Astrocyte (in vitro differentiated cells and primary cell): ENCODE results near the gene SYCN. TPM values are rescaled to one million over a fixed set of nuclear protein-coding genes. Genes with fewer than 3 reads are reported as not detected.

Experiments
- DNase-seq: peaks from one replicate; pipeline ENCODE4 v3.0.0-alpha.2; 2010; ENCODE audit warnings: low read depth
- FAIRE-seq: peaks from 2 replicates; lab custom pipeline; 2011; peaks lifted over from hg19 to GRCh38; lab: Jason Lieb, UNC
- H2AFZ ChIP-seq: 2 replicates; pipeline ENCODE4 v1.6.0; 2012; ENCODE audit warnings: low read depth, low read length, inconsistent platforms
- H3K27ac ChIP-seq: 2 replicates; pipeline ENCODE4 v1.5.1; 2011; ENCODE audit warnings: low read depth, low read length, inconsistent platforms
- H3K27me3 ChIP-seq: 2 replicates; pipeline ENCODE4 v1.6.0; 2011; ENCODE audit warnings: low read length, inconsistent platforms; ENCODE audit not compliant: insufficient read depth
- H3K36me3 ChIP-seq: 2 replicates; pipeline ENCODE4 v1.5.1; 2011; ENCODE audit warnings: low read length, inconsistent platforms; ENCODE audit not compliant: insufficient read depth
- H3K4me1 ChIP-seq: 2 replicates; pipeline ENCODE4 v1.5.1; 2011; ENCODE audit warnings: low read length, inconsistent platforms; ENCODE audit not compliant: insufficient read depth
- H3K4me2 ChIP-seq: 2 replicates; pipeline ENCODE4 v1.6.0; 2012; ENCODE audit warnings: low read length, inconsistent platforms
- H3K4me3 ChIP-seq: 2 replicates; pipeline ENCODE4 v1.5.1; 2011; ENCODE audit warnings: low read depth, mild to moderate bottlenecking, low read length, inconsistent platforms; ENCODE audit not compliant: insufficient read depth
- H3K79me2 ChIP-seq: 2 replicates; pipeline ENCODE4 v1.6.0; 2012; ENCODE audit warnings: mild to moderate bottlenecking, low read length, inconsistent platforms; ENCODE audit not compliant: insufficient read depth
- H3K9ac ChIP-seq: 2 replicates; pipeline ENCODE4 v1.6.0; 2012; ENCODE audit warnings: mild to moderate bottlenecking, low read length, inconsistent platforms
- H3K9me3 ChIP-seq: 2 replicates; pipeline ENCODE4 v1.5.1; 2012; ENCODE audit warnings: low read depth, mild to moderate bottlenecking, low read length, inconsistent platforms; ENCODE audit not compliant: insufficient read depth
- H4K20me1 ChIP-seq: 2 replicates; pipeline ENCODE4 v1.6.0; 2012; ENCODE audit warnings: low read length, inconsistent platforms; ENCODE audit not compliant: insufficient read depth
- H3K27ac Mint-ChIP-seq: one replicate; pipeline ENCODE4 v1.8.0; 2021; ENCODE audit warnings: mild to moderate bottlenecking, mixed read lengths; ENCODE audit not compliant: unreplicated experiment
- H3K27me3 Mint-ChIP-seq: one replicate; pipeline ENCODE4 v1.8.0; 2021; ENCODE audit warnings: low read depth, mixed read lengths; ENCODE audit not compliant: unreplicated experiment
- H3K36me3 Mint-ChIP-seq: one replicate; pipeline ENCODE4 v1.8.0; 2021; ENCODE audit warnings: low read depth, mixed read lengths; ENCODE audit not compliant: unreplicated experiment
- H3K4me1 Mint-ChIP-seq: one replicate; pipeline ENCODE4 v1.8.0; 2021; ENCODE audit warnings: low read depth, mixed read lengths; ENCODE audit not compliant: unreplicated experiment
- H3K4me3 Mint-ChIP-seq: one replicate; pipeline ENCODE4 v1.8.0; 2021; ENCODE audit warnings: mild to moderate bottlenecking, moderate library complexity, mixed read lengths; ENCODE audit not compliant: unreplicated experiment
- H3K9me3 Mint-ChIP-seq: one replicate; pipeline ENCODE4 v1.8.0; 2021; ENCODE audit warnings: mild to moderate bottlenecking, mixed read lengths; ENCODE audit not compliant: unreplicated experiment
- EZH2 ChIP-seq: IDR thresholded peaks from 2 replicates; pipeline ENCODE4 v1.6.1; 2012; ENCODE audit warnings: mild to moderate bottlenecking, low read length, inconsistent platforms; ENCODE audit not compliant: insufficient read depth
- total RNA-seq: library from RNA; stranded (reverse); gene quantifications from 2 replicates; pipeline ENCODE4 v1.2.1, GENCODE V29; 2021
- TF ChIP-seq, protein P1 (sequence below): IDR thresholded peaks from 2 replicates; pipeline ENCODE4 v1.5.1; 2011; ENCODE audit warnings: low read depth, mild to moderate bottlenecking, inconsistent platforms, low read length, moderate library complexity; ENCODE audit not compliant: insufficient read depth

SYCN gene
- total RNA-seq, 1 donor from 2014 or later, result not detected

DNA sequence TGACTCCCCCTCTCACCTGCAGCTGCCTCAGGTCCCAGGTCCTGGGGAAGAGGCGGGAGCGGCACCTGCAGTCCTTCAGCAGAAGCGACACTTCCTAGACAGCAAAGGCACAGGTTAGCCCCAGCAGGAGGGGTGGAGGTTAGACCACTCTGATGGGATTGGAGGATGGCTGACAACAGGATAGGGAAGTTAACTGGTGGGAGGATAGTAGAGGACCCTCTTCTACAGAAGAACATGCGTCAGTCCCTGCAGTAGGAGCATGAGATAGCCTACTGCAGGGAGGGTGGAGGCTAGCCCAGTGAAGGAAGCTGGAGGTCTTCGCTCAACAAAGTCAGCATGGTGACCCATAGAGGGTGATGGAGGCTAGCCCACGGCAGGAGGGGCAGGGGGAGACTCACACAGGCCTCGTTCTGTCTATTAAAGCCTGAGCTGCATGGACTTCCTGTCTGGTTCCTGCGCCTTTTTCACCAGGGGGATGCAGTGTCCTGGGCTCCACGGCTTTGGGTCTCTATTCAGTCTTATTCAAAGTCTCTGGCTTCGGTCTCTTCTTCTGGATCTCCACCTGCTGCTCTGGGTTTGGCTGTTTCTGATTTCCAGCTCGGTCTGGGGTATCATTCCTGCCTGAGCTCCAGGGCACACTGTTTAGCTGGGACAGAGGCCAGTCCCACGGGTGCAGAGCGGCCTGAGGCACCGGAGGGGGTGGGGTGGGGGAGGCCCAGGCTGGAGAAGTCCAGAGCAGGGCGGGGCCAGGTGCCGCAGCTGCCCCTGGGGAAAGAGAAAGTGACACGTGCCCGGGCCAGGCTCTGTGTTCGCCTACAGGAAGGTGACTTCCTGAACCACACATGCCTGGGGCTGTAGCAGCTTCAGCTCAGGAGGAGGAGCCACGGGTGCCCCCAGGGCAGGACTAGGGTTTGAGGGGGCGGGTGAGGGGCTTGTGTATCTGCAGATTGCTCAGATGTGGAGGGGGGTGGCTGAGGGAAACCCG is 33.4 kb upstream of the SYCN start:
- Histone ChIP-seq H3K4me1 (no peaks in the 10 kb centered on the region), H3K4me3 (no peak overlapping the region), H3K4me2 (no peak overlapping the region), H3K9me3 (no peaks in the 10 kb centered on the region), H4K20me1 (no peaks in the 10 kb centered on the region), H2AFZ (no peak overlapping the region), H3K27me3 (peaks cover 6% of the 10 kb centered on the region), H3K36me3 (no peaks in the 10 kb centered on the region), H3K79me2 (no peaks in the 10 kb centered on the region), H3K9ac (no peak overlapping the region), H3K27ac (no peak overlapping the region)
- TF ChIP-seq, protein P1, sequence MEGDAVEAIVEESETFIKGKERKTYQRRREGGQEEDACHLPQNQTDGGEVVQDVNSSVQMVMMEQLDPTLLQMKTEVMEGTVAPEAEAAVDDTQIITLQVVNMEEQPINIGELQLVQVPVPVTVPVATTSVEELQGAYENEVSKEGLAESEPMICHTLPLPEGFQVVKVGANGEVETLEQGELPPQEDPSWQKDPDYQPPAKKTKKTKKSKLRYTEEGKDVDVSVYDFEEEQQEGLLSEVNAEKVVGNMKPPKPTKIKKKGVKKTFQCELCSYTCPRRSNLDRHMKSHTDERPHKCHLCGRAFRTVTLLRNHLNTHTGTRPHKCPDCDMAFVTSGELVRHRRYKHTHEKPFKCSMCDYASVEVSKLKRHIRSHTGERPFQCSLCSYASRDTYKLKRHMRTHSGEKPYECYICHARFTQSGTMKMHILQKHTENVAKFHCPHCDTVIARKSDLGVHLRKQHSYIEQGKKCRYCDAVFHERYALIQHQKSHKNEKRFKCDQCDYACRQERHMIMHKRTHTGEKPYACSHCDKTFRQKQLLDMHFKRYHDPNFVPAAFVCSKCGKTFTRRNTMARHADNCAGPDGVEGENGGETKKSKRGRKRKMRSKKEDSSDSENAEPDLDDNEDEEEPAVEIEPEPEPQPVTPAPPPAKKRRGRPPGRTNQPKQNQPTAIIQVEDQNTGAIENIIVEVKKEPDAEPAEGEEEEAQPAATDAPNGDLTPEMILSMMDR, result no peak
- no peak for TF ChIP-seq EZH2
- FAIRE-seq (no peak), DNase-seq (no peak)
- H3K27ac Mint-ChIP-seq, result no peak overlapping the region
- H3K36me3 Mint-ChIP-seq, result no peaks in the 10 kb centered on the region
- H3K9me3 Mint-ChIP-seq, result no peaks in the 10 kb centered on the region
- H3K4me3 Mint-ChIP-seq, result no peak overlapping the region
- H3K27me3 Mint-ChIP-seq, result peaks cover 59% of the 10 kb centered on the region
- H3K4me1 Mint-ChIP-seq, result no peaks in the 10 kb centered on the region

DNA sequence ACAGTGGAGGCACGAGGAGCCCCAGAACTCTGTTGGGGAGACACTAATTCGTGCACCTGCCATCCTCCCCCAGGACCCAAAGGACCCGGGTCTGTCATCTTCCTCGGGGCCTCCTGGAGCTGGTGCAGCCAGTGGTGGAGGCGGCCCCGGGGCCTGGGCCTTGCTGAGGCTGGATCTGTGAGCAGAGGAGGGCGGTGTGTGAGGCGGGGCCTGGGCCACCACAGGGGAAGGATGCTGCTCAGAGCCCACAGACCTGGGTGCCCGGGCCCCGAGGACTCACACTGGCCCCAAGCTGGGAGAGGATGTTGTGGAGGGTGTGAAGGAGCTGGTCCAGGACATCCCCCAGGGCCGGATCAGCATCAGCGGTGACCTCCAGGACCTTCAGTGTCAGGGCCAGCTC is 32.5 kb upstream of the SYCN start:
- no peak overlapping the region for H3K27ac Mint-ChIP-seq
- no peak overlapping the region for H3K4me3 ChIP-seq
- H3K9me3 Mint-ChIP-seq, result no peaks in the 10 kb centered on the region
- H3K9me3 ChIP-seq, result no peaks in the 10 kb centered on the region
- peaks cover 62% of the 10 kb centered on the region for H3K27me3 Mint-ChIP-seq
- no peak overlapping the region for H3K27ac ChIP-seq
- H3K27me3 ChIP-seq, result peaks cover 6% of the 10 kb centered on the region
- FAIRE-seq (no peak), DNase-seq (no peak)
- no peak overlapping the region for H3K4me3 Mint-ChIP-seq
- no peaks in the 10 kb centered on the region for H3K4me1 Mint-ChIP-seq
- H2AFZ ChIP-seq, result no peak overlapping the region
- H3K9ac ChIP-seq, result no peak overlapping the region
- H3K36me3 Mint-ChIP-seq, result no peaks in the 10 kb centered on the region
- H3K36me3 ChIP-seq, result no peaks in the 10 kb centered on the region
- no peaks in the 10 kb centered on the region for H3K79me2 ChIP-seq
- TF ChIP-seq EZH2, result no peak
- H3K4me1 ChIP-seq, result no peaks in the 10 kb centered on the region
- H4K20me1 ChIP-seq, result no peaks in the 10 kb centered on the region
- no peak overlapping the region for H3K4me2 ChIP-seq

DNA sequence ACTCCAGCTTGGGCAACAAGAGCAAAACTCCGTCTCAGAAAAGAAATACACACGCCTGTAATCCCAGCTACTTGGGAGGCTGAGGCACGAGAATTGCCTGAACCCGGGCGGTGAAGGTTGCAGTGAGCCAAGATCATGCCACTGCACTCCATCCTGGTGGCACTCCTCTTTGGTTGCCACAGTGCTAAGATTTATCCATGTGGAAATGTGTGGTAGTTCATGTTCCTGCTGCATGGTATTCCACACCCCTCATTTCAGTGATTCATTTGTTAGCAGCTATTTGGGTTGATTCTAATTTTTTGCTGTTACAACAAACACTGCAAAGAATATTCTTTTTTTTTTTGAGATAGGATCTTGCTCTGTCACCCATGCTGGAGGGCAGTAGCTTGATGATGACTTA is 28.6 kb upstream of the SYCN start:
- H3K4me2 ChIP-seq, result no peak overlapping the region
- Mint-ChIP-seq H3K27ac (no peak overlapping the region), H3K9me3 (peaks cover 3% of the 10 kb centered on the region), H3K4me3 (no peak overlapping the region), H3K4me1 (no peaks in the 10 kb centered on the region), H3K27me3 (peaks cover 59% of the 10 kb centered on the region), H3K36me3 (peaks cover 3% of the 10 kb centered on the region)
- H3K27ac ChIP-seq, result no peak overlapping the region
- no peaks in the 10 kb centered on the region for H3K79me2 ChIP-seq
- FAIRE-seq (no peak), DNase-seq (no peak)
- H3K9ac ChIP-seq, result no peak overlapping the region
- no peak overlapping the region for H3K4me3 ChIP-seq
- H2AFZ ChIP-seq, result no peak overlapping the region
- peaks cover 2% of the 10 kb centered on the region for H3K27me3 ChIP-seq
- no peaks in the 10 kb centered on the region for H4K20me1 ChIP-seq
- H3K36me3 ChIP-seq, result no peaks in the 10 kb centered on the region
- TF ChIP-seq, protein P1, result no peak
- no peak for TF ChIP-seq EZH2
- no peaks in the 10 kb centered on the region for H3K9me3 ChIP-seq
- H3K4me1 ChIP-seq, result no peaks in the 10 kb centered on the region
